GM10266 (cell line): ENCODE results near the gene ARHGAP9.
"Not testable (repeated sequence)": the region's sequence is repeated elsewhere in the genome, so short reads cannot be mapped to it uniquely, and the experiment has no call there.

ENCODE experiments used
- DNase-seq: peaks from one replicate; pipeline ENCODE4 v3.0.0; 2012; ENCODE audit errors: extremely low spot score
- CTCF ChIP-seq: IDR thresholded peaks from 2 replicates; pipeline ENCODE4 v1.5.1; 2012; ENCODE audit warnings: mild to moderate bottlenecking, low read depth; ENCODE audit not compliant: control insufficient read depth, insufficient read depth; ENCODE audit errors: missing control alignments

The ARHGAP9 gene

GRCh38 chr12:57430112-57430930, 49.3 kb downstream of the ARHGAP9 start:
- DNase-seq = peak; percentile 41
- no peak for TF ChIP-seq CTCF

- DNase-seq = no peak
- TF ChIP-seq CTCF = no peak
These were observed 50.1 kb downstream of the ARHGAP9 start for GRCh38 chr12:57429473-57430111.

GRCh38 chr12:57428965-57429364, 50.7 kb downstream of the ARHGAP9 start:
- no peak for TF ChIP-seq CTCF
- no peak for DNase-seq

- not testable (repeated sequence) for DNase-seq
These were observed 52.7 kb downstream of the ARHGAP9 start for GRCh38 chr12:57426948-57427347.
